ENCODE data around the gene PTGES2.

GRCh38 chr9:128102861-128103588, 24.5 kb downstream of the PTGES2 start:
- no peak for TF ChIP-seq POLR2AphosphoS5 (IDR thresholded peaks at IDR 0.05; ENCODE audit: low read depth, low read length)
- TF ChIP-seq CTCF (IDR thresholded peaks at IDR 0.05), result no peak
- TF ChIP-seq REST (IDR thresholded peaks at IDR 0.05; ENCODE audit: insufficient read depth in 1 of 2, low read depth in 2 of 2, low read length in 1 of 2), result no peak
- no peak for TF ChIP-seq SIN3A (IDR thresholded peaks at IDR 0.05; ENCODE audit: borderline replicate concordance, insufficient read depth, low read depth, low read length)
